Testis (tissue), 3 donors: Measurements from ENCODE around the gene MLST8. TPM values are rescaled to one million over a fixed set of nuclear protein-coding genes. Genes with fewer than 3 reads are reported as not detected.

Experiments
- polyA plus RNA-seq: library from polyadenylated mRNA; stranded (reverse); fragments of 350-450 nt; fragmentation: Illumina TruSeq; extraction: RNeasy Lipid Tissue Mini Kit (QIAGEN cat#74804); gene quantifications from one replicate; pipeline ENCODE4 v1.2.3, GENCODE V29; 2014; ENCODE audit warnings: low read depth, low replicate concordance; ENCODE audit not compliant: insufficient read depth
- total RNA-seq, 2 donors: library from RNA; depleted of rRNA; stranded (reverse); fragments of >200 nt; gene quantifications; one replicate each; pipeline ENCODE4 v1.2.3, GENCODE V29; 2016

MLST8 gene
- total and polyA plus RNA-seq, 3 donors from 2014 or later = 89.0 to 113 (median 95.4) TPM

Other genes starting within 250 kb of the MLST8 start
- gene NDUFB10, start 245.9 kb upstream of the MLST8 start, total RNA-seq = 100 to 1,000 TPM; 127 to 211 TPM
- 186 TPM for gene NDUFB10, start 245.9 kb upstream of the MLST8 start, polyA plus RNA-seq
- 1,000 to 10,000 TPM in 1 of 2 donors, 100 to 1,000 TPM in 1; 744 to 1,779 TPM for gene RPS2, start 240.6 kb upstream of the MLST8 start, total RNA-seq
- 1,272 TPM for gene RPS2, start 240.6 kb upstream of the MLST8 start, polyA plus RNA-seq
- 100 to 1,000 TPM in 1 of 2 donors, 10 to 100 TPM in 1; 86.7 to 210 TPM for gene RNF151, start 238.6 kb upstream of the MLST8 start, total RNA-seq
- 153 TPM for gene RNF151, start 238.6 kb upstream of the MLST8 start, polyA plus RNA-seq
- gene TBL3, start 233.4 kb upstream of the MLST8 start, total RNA-seq = 100 to 1,000 TPM in 1 of 2 donors, 10 to 100 TPM in 1; 83.4 to 109 TPM
- 77.1 TPM for gene TBL3, start 233.4 kb upstream of the MLST8 start, polyA plus RNA-seq
- 1 to 10 TPM; 4.8 to 7.6 TPM for gene NOXO1, start 224.0 kb upstream of the MLST8 start, total RNA-seq
- gene NOXO1, start 224.0 kb upstream of the MLST8 start, polyA plus RNA-seq = 3.7 TPM
- gene GFER, start 221.3 kb upstream of the MLST8 start, total RNA-seq = 10 to 100 TPM; 25.7 to 25.8 TPM
- gene GFER, start 221.3 kb upstream of the MLST8 start, polyA plus RNA-seq = 40.0 TPM
- gene SYNGR3, start 215.5 kb upstream of the MLST8 start, total RNA-seq = 10 to 100 TPM; 20.9 to 33.5 TPM
- 10.0 TPM for gene SYNGR3, start 215.5 kb upstream of the MLST8 start, polyA plus RNA-seq
- 10 to 100 TPM; 80.4 to 94.6 TPM for gene ZNF598, start 195.6 kb upstream of the MLST8 start, total RNA-seq
- gene ZNF598, start 195.6 kb upstream of the MLST8 start, polyA plus RNA-seq = 46.3 TPM
- 1 to 10 TPM; 7.3 to 8.2 TPM for gene NPW, start 185.7 kb upstream of the MLST8 start, total RNA-seq
- gene NPW, start 185.7 kb upstream of the MLST8 start, polyA plus RNA-seq = 3.9 TPM
- 10 to 100 TPM; 54.1 to 59.9 TPM for gene NHERF2, start 178.6 kb upstream of the MLST8 start, total RNA-seq
- gene NHERF2, start 178.6 kb upstream of the MLST8 start, polyA plus RNA-seq = 50.6 TPM
- 10 to 100 TPM; 24.6 to 35.6 TPM for gene NTHL1, start 157.6 kb upstream of the MLST8 start, total RNA-seq
- 18.0 TPM for gene NTHL1, start 157.6 kb upstream of the MLST8 start, polyA plus RNA-seq
- gene TSC2, start 157.5 kb upstream of the MLST8 start, total RNA-seq = 100 to 1,000 TPM; 222 to 271 TPM
- 136 TPM for gene TSC2, start 157.5 kb upstream of the MLST8 start, polyA plus RNA-seq
- 100 to 1,000 TPM; 323 to 337 TPM for gene PKD1, start 69.6 kb upstream of the MLST8 start, total RNA-seq
- gene PKD1, start 69.6 kb upstream of the MLST8 start, polyA plus RNA-seq = 83.4 TPM
- 1 to 10 TPM; 3.2 to 3.6 TPM for gene RAB26, start 56.8 kb upstream of the MLST8 start, total RNA-seq
- gene RAB26, start 56.8 kb upstream of the MLST8 start, polyA plus RNA-seq = 1.5 TPM
- gene TRAF7, start 49.7 kb upstream of the MLST8 start, total RNA-seq = 10 to 100 TPM; 36.0 to 46.1 TPM
- gene TRAF7, start 49.7 kb upstream of the MLST8 start, polyA plus RNA-seq = 44.6 TPM
- gene CASKIN1, start 8.8 kb upstream of the MLST8 start, total RNA-seq = 100 to 1,000 TPM in 1 of 2 donors, 1 to 10 TPM in 1; 6.4 to 159 TPM
- gene CASKIN1, start 8.8 kb upstream of the MLST8 start, polyA plus RNA-seq = 2.1 TPM
- gene BRICD5, start 5.4 kb downstream of the MLST8 start, total RNA-seq = 10 to 100 TPM; 37.8 to 66.5 TPM
- gene BRICD5, start 5.4 kb downstream of the MLST8 start, polyA plus RNA-seq = 25.1 TPM
- gene PGP, start 9.4 kb downstream of the MLST8 start, total RNA-seq = 100 to 1,000 TPM in 1 of 2 donors, 10 to 100 TPM in 1; 50.0 to 118 TPM
- 56.3 TPM for gene PGP, start 9.4 kb downstream of the MLST8 start, polyA plus RNA-seq
- gene E4F1, start 18.1 kb downstream of the MLST8 start, total RNA-seq = 10 to 100 TPM; 57.4 to 69.4 TPM
- 20.0 TPM for gene E4F1, start 18.1 kb downstream of the MLST8 start, polyA plus RNA-seq
- 1 to 10 TPM; 2.5 to 3.5 TPM for gene DNASE1L2, start 31.0 kb downstream of the MLST8 start, total RNA-seq
- 1.1 TPM for gene DNASE1L2, start 31.0 kb downstream of the MLST8 start, polyA plus RNA-seq
- 10 to 100 TPM; 36.1 to 39.0 TPM for gene ECI1, start 46.1 kb downstream of the MLST8 start, total RNA-seq
- gene ECI1, start 46.1 kb downstream of the MLST8 start, polyA plus RNA-seq = 25.5 TPM
- gene RNPS1, start 62.7 kb downstream of the MLST8 start, total RNA-seq = 100 to 1,000 TPM; 261 to 294 TPM
- gene RNPS1, start 62.7 kb downstream of the MLST8 start, polyA plus RNA-seq = 197 TPM
- gene ABCA3, start 135.3 kb downstream of the MLST8 start, total RNA-seq = 10 to 100 TPM; 35.1 to 38.1 TPM
- 24.5 TPM for gene ABCA3, start 135.3 kb downstream of the MLST8 start, polyA plus RNA-seq
- 10 to 100 TPM in 1 of 2 donors, 1 to 10 TPM in 1; 9.4 to 10.8 TPM for gene CCNF, start 224.0 kb downstream of the MLST8 start, total RNA-seq
- 6.0 TPM for gene CCNF, start 224.0 kb downstream of the MLST8 start, polyA plus RNA-seq